Fibroblast of the aortic adventitia (primary cell): ENCODE results near the gene CALY. TPM values are rescaled to one million over a fixed set of nuclear protein-coding genes. Genes with fewer than 3 reads are reported as not detected.

Experiments used
- DNase-seq: peaks from one replicate; pipeline ENCODE4 v3.0.0-alpha.2; 2010; ENCODE audit warnings: low read depth
- H3K4me3 ChIP-seq: 2 replicates; pipeline ENCODE4 v1.5.1; 2011; ENCODE audit warnings: low read depth, mild to moderate bottlenecking, control low read depth, low read length, moderate library complexity
- total RNA-seq: library from RNA; depleted of rRNA; stranded (reverse); fragments of >200 nt; gene quantifications from 2 replicates; pipeline ENCODE4 v1.2.3, GENCODE V29; 2012; ENCODE audit warnings: low replicate concordance
- TF ChIP-seq, protein P1 (sequence below): IDR thresholded peaks from 2 replicates; pipeline ENCODE4 v1.5.1; 2011; ENCODE audit warnings: mild to moderate bottlenecking, low read length, control low read depth, inconsistent platforms; ENCODE audit not compliant: insufficient read depth

CALY gene
- total RNA-seq, 1 donor = not detected

DNA sequence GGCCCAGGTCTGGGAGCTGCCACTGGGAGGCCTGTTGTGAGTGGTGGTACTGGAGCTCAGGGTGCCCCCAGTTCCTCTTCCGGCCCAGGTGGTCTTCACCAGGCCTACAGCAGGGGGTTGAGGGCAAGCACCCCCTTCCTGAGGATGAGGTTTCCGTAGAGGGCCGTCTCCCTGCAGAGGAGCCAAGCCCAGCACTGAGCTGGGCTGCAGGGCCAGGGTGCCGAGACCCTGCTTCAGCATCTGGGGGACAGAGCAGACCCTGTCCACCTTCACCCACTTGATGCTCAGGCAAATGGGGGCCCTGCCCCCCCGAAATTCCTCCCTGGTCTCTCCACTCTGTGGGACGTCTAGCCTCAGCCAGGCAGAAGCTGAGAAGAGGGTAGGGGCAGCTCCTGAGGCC is 18.6 kb upstream of the CALY start:
- no peak overlapping the region for H3K4me3 ChIP-seq
- no peak for DNase-seq
- TF ChIP-seq, protein P1, sequence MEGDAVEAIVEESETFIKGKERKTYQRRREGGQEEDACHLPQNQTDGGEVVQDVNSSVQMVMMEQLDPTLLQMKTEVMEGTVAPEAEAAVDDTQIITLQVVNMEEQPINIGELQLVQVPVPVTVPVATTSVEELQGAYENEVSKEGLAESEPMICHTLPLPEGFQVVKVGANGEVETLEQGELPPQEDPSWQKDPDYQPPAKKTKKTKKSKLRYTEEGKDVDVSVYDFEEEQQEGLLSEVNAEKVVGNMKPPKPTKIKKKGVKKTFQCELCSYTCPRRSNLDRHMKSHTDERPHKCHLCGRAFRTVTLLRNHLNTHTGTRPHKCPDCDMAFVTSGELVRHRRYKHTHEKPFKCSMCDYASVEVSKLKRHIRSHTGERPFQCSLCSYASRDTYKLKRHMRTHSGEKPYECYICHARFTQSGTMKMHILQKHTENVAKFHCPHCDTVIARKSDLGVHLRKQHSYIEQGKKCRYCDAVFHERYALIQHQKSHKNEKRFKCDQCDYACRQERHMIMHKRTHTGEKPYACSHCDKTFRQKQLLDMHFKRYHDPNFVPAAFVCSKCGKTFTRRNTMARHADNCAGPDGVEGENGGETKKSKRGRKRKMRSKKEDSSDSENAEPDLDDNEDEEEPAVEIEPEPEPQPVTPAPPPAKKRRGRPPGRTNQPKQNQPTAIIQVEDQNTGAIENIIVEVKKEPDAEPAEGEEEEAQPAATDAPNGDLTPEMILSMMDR = no peak

DNA sequence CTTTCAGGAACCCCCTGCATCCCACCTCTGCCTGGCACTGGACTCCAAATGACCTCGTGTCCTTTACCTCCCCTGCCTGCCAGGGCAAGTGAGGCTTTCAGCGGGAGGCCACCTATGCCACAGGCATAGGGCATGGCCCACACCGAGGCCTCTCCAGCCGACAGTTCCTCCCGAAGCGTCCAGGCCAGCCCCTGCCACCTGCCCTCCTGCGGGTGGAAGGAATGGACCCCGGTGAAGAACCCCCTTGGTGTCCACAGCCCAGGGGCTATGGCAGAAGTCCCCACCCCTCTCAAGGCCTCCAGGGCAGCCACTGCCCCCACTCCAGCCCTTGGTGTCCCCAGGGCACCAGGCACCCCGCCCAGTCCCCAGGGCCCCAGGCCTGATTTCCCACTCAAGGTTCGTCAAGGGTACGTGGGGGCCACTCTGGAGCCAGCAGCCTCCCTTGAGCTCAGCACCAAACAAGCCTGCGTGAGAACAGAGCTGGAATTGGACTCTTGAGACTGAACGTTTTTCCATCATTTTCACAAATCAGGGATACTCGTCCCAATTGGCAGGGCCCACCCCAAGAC is 18.1 kb upstream of the CALY start:
- TF ChIP-seq, protein P1 = no peak
- no peak overlapping the region for H3K4me3 ChIP-seq

DNA sequence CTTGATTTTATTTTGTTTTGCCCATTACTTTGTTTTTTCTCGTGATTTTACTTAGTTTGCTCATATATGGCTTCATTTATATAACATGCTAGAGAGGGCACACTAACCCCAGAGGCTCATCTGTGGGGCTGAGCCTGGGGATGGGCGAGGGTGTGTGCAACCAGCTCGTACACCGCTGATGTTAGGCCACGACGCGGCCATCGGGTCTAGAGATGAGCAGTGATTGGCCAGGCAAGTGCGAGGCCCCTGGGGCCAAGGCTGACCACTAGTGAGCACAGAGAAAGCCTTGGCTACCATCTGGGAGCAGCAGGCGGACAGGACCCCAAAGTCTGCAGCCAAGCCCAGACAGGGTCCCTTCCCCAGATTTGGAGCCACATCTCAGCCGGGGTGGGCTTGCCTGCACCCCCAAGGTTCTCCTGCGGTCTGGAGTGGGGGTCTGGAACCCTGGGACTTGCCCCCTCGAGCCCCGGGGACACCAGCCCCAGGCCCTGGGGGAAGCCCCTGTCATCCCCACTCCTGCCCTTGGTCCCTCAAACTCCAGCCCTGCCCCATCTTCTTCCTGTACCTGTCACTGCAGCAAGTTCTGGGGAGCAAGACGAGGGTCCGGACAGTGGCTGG is 17.4 kb upstream of the CALY start:
- H3K4me3 ChIP-seq = no peak overlapping the region
- TF ChIP-seq, protein P1 = no peak
- DNase-seq = no peak

More for the DNA sequence above, 18.1 kb upstream of the CALY start:
- no peak for DNase-seq

DNA sequence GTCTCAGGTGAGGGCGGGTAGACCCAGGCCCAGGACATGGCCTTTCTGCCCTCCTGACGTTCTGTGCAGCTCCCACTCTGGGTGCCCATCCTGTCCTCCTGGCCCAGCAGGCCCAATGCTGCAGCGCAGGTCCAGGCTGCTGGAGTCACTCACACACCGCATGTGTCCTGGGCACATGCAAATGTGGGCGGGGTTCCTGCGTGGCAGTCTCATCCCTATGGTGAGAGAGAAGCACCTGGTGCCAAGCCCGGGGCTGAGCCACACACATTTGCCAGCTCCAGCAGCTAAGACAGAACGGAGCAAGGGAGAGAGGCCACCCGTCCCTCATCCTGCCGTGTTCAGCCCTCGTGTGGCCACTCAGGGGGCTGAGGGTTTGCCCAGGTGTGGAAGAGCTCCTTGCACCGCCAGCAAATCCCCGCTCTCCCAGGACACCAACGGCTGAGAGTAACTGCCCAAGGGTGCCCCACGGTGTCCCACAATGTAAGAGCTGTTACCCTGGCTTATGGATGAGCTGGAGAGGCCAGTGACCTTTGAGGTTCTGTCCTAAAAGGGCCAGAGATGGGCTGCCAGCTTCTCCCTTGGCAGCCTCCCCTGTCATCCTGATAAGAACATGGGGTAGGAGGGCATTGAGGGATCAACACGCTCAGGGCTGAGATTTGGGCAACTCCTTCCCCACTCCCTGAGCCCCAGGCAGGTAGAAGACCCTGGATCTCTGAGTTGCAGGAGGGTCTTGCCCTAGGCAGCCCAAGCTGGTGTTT is 16.7 kb upstream of the CALY start:
- TF ChIP-seq, protein P1 = no peak
- H3K4me3 ChIP-seq = no peak overlapping the region
- DNase-seq = no peak

DNA sequence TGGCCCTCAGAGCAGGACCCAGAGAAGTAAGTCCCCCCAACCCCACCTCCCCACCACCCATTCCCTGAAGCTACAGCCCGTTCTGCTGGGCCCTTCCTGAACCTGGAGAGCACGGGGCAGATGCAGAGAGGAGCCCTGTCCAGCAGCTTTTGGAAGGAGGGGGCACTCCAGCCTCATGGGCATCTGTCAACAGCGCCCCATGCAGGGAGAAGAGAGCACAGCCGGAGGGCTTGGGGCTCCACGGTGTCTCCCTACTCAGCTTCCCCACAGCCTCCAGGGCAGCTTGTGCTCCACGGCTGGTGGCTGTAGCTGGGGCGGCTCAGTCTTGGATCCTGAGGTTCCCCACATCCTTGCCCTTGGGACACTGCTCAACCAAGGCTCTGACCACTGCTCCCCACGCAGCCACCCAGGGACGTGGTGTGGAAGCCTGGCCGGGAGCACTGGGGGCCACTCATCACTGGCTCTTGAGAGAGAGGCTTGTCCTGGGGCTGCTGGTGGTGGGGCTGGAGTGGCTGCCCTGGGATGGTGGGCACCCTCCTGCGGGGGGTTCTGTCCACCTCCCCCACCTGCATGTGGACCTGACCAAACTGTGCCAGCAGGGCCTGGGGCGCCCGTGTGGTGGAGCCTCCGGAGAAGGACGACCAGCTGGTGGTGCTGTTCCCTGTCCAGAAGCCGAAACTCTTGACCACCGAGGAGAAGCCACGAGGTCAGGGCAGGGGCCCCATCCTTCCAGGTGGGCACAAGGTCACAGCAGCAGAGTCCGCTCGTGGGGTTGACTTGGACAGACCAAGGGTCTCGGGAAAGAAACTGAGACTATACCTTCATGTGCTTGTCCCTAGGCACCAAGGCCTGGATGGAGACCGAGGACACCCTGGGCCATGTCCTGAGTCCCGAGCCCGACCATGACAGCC is 15.0 kb upstream of the CALY start:
- DNase-seq = no peak
- no peak overlapping the region for H3K4me3 ChIP-seq
- TF ChIP-seq, protein P1 = no peak

DNA sequence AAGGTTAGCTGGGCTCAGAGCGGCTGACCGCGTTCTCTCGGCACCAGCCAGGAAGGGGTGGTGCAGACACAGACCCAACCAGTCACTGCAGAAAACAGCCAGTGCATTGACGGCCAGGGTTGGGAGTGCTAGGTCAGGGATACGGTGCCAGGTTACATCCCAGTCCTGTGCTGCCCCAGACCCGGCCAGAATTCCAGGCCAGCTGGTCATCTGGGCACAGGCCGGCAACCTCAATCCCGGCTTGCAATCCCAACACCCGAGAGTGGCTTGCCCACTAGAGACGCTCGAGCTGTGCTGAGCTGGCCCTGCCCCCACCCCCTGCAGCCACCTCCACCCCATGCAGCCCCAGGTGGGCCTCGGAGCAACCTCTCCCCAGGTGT is 14.2 kb upstream of the CALY start:
- no peak overlapping the region for H3K4me3 ChIP-seq
- TF ChIP-seq, protein P1 = no peak
- DNase-seq = no peak
